HCT116 (cell line): ENCODE results near the gene COL10A1. TPM values are rescaled to one million over a fixed set of nuclear protein-coding genes. Genes with fewer than 3 reads are reported as not detected.

ENCODE experiments used
- ATAC-seq: fragments of 200-7000 bp; cut with Tn5 transposase; 2 replicates; pipeline ENCODE4 v1.9.1; 2020; ENCODE audit warnings: mild to moderate bottlenecking, moderate library complexity
- BruUV-seq: library from RNA; stranded (reverse); fragments of 400-500 nt; replicated peaks from 2 replicates; lab custom pipeline; 2021; lab: Mats Ljungman, UMichigan
- CTCF ChIA-PET: fragments of 300-600 bp; sonication (Branson Sonifier 250); formaldehyde crosslinking; loops from one replicate; lab custom pipeline; 2021; ENCODE audit warnings: antibody characterized with exemption; lab: Charles Lee
- POLR2A ChIA-PET: fragments of 300-600, 350-600 bp; sonication (Branson Sonifier 250); formaldehyde crosslinking; loops from one replicate; lab custom pipeline; 2021; ENCODE audit warnings: antibody characterized with exemption; lab: Charles Lee
- RAD21 ChIA-PET, 2 experiments: fragments of 300-600 bp; sonication (Branson Sonifier 250); formaldehyde crosslinking; loops; one replicate each; lab custom pipeline; 2023; ENCODE audit warnings: low total read pairs in 2 of 2; ENCODE audit not compliant: uncharacterized antibody in 2 of 2, unreplicated experiment in 2 of 2, low non-redundant PET in 1 of 2; lab: Charles Lee
- DNase-seq: peaks from one replicate; pipeline ENCODE4 v3.0.0-alpha.2; 2010; ENCODE audit warnings: low read depth, low spot score
- H2AFZ ChIP-seq: fragments of 200-600 bp; shearing (Covaris generic), sonication (generic); 2 replicates; pipeline ENCODE4 v1.6.1; 2017; ENCODE audit warnings: low read depth, mixed run types, mixed read lengths, antibody characterized with exemption, low read length; ENCODE audit not compliant: poor library complexity, severe bottlenecking
- H3K27ac ChIP-seq: 2 replicates; pipeline ENCODE4 v1.5.1; 2012; ENCODE audit warnings: low read depth, low read length
- H3K27me3 ChIP-seq: fragments of 200-600 bp; sonication (generic); 2 replicates; pipeline ENCODE4 v1.6.1; 2016; ENCODE audit warnings: mixed run types, low read length, mixed read lengths; ENCODE audit not compliant: insufficient read depth
- H3K36me3 ChIP-seq, 2 experiments: fragments of 200-500 bp in 1 of 2; fragments of 200-600 bp in 1 of 2; sonication (Bioruptor generic) in 1 of 2; sonication (generic) in 1 of 2; 2 replicates each; pipeline versions ENCODE4 v1.5.1 to v1.6.1; 2014 to 2016; ENCODE audit warnings: low read length in 2 of 2, inconsistent platforms in 1 of 2, mixed read lengths in 1 of 2, mixed run types in 1 of 2; ENCODE audit not compliant: insufficient read depth in 2 of 2, control insufficient read depth in 1 of 2
- H3K4me1 ChIP-seq, 2 experiments: fragments of 200-600 bp in 1 of 2; sonication (generic) in 1 of 2; 2 replicates each; pipeline versions ENCODE4 v1.5.1 to v1.6.1; 2012 to 2017; ENCODE audit warnings: low read length in 2 of 2, inconsistent platforms in 1 of 2, mild to moderate bottlenecking in 1 of 2, mixed read lengths in 1 of 2, mixed run types in 1 of 2, moderate library complexity in 1 of 2; ENCODE audit not compliant: insufficient read depth in 2 of 2, control insufficient read depth in 1 of 2
- H3K4me2 ChIP-seq: fragments of 200-600 bp; sonication (generic); 2 replicates; pipeline ENCODE4 v1.6.1; 2017; ENCODE audit warnings: mixed run types, low read length, mixed read lengths
- H3K4me3 ChIP-seq, 2 experiments: fragments of 200-600 bp in 1 of 2; sonication (generic) in 1 of 2; replicated peaks in 1 of 2; 2 replicates each; pipeline ENCODE4 v1.5.1; 2011 to 2016; ENCODE audit warnings: low read length in 2 of 2, control low read depth in 1 of 2, low read depth in 1 of 2, mild to moderate bottlenecking in 1 of 2, mixed read lengths in 1 of 2, mixed run types in 1 of 2
- H3K79me2 ChIP-seq: fragments of 200-600 bp; sonication (generic); 2 replicates; pipeline ENCODE4 v1.6.1; 2017; ENCODE audit warnings: mild to moderate bottlenecking, mixed run types, low read length, moderate library complexity, mixed read lengths; ENCODE audit not compliant: insufficient read depth
- H3K9ac ChIP-seq: fragments of 200-600 bp; sonication (generic); 2 replicates; pipeline ENCODE4 v1.6.1; 2016; ENCODE audit warnings: low read length, mixed read lengths
- H3K9me2 ChIP-seq: fragments of 200-600 bp; sonication (generic), shearing (Covaris generic); 2 replicates; pipeline ENCODE4 v1.6.1; 2017; ENCODE audit warnings: mixed run types, mild to moderate bottlenecking, moderate library complexity; ENCODE audit not compliant: insufficient read depth
- H3K9me3 ChIP-seq, 2 experiments: fragments of 200-500 bp in 1 of 2; fragments of 200-600 bp in 1 of 2; sonication (Bioruptor generic) in 1 of 2; sonication (generic) in 1 of 2; 2 replicates each; pipeline ENCODE4 v1.6.1; 2014 to 2017; ENCODE audit warnings: low read length in 2 of 2, mixed read lengths in 2 of 2, inconsistent platforms in 1 of 2, low read depth in 1 of 2, mild to moderate bottlenecking in 1 of 2, mixed run types in 1 of 2, moderate library complexity in 1 of 2; ENCODE audit not compliant: control insufficient read depth in 1 of 2, insufficient read depth in 1 of 2
- H4K20me1 ChIP-seq: fragments of 200-600 bp; sonication (generic), shearing (Covaris generic); 2 replicates; pipeline ENCODE4 v1.6.1; 2017; ENCODE audit warnings: mixed run types, mild to moderate bottlenecking, moderate library complexity; ENCODE audit not compliant: insufficient read depth
- CBX3 ChIP-seq: IDR thresholded peaks from 2 replicates; pipeline ENCODE4 v1.6.1; 2012; ENCODE audit warnings: low read depth
- CEBPB ChIP-seq: IDR thresholded peaks from 2 replicates; pipeline ENCODE4 v1.6.1; 2012; ENCODE audit warnings: low read depth
- EGR1 ChIP-seq: IDR thresholded peaks from 2 replicates; pipeline ENCODE4 v1.6.1; 2012; ENCODE audit warnings: low read depth
- ELF1 ChIP-seq: IDR thresholded peaks from 2 replicates; pipeline ENCODE4 v1.6.1; 2012; ENCODE audit warnings: low read depth, borderline replicate concordance
- EZH2 ChIP-seq: fragments of 200-600 bp; sonication (generic); IDR thresholded peaks from 2 replicates; pipeline ENCODE4 v1.6.1; 2017; ENCODE audit warnings: antibody characterized with exemption, mixed run types
- FOSL1 ChIP-seq: IDR thresholded peaks from 2 replicates; pipeline ENCODE4 v1.6.1; 2012; ENCODE audit warnings: low read depth
- JUND ChIP-seq: IDR thresholded peaks from 2 replicates; pipeline ENCODE4 v1.6.1; 2012
- MAX ChIP-seq: IDR thresholded peaks from 2 replicates; pipeline ENCODE4 v1.6.1; 2012
- RAD21 ChIP-seq: IDR thresholded peaks from 2 replicates; pipeline ENCODE4 v1.6.1; 2012; ENCODE audit warnings: low read depth, mild to moderate bottlenecking
- REST ChIP-seq: IDR thresholded peaks from 2 replicates; pipeline ENCODE4 v1.6.1; 2012; ENCODE audit warnings: low read depth
- ZBTB33 ChIP-seq: IDR thresholded peaks from 2 replicates; pipeline ENCODE4 v1.6.1; 2011; ENCODE audit warnings: mild to moderate bottlenecking, low read length, moderate library complexity; ENCODE audit not compliant: insufficient replicate concordance; ENCODE audit errors: extremely low read depth
- intact Hi-C: fragments of 100-400 bp; cut with micrococcal nuclease; formaldehyde crosslinking; loops from 2 replicates; pipeline ENCODE4 v1.10.0; 2022
- total RNA-seq: library from RNA; stranded (reverse); gene quantifications from one replicate; pipeline ENCODE4 v1.2.1, GENCODE V29; 2021; ENCODE audit not compliant: unreplicated experiment

The COL10A1 gene
- total RNA-seq, 1 experiment from 2014 or later: not detected

GRCh38 chr6:116087437-116088027, 38.4 kb downstream of the COL10A1 start:
- H3K4me2 ChIP-seq: no peak overlapping the region
- H3K27me3 ChIP-seq: no peaks in the 10 kb centered on the region
- H2AFZ ChIP-seq: no peak overlapping the region
- H4K20me1 ChIP-seq: no peaks in the 10 kb centered on the region
- no peak overlapping the region for H3K4me3 ChIP-seq
- H3K27ac ChIP-seq: no peak overlapping the region
- CTCF ChIA-PET: no interaction called here
- no peaks in the 10 kb centered on the region for H3K79me2 ChIP-seq
- intact Hi-C loops: no loop called here
- no peak for DNase-seq
- POLR2A ChIA-PET: interaction anchor here (2.7 kb wide), 1 partner anchor 13 kb away, joined by 8 read pairs; the partner anchor contains the start of gene NT5DC1
- H3K9me3 ChIP-seq: no peaks in the 10 kb centered on the region
- H3K36me3 ChIP-seq: no peaks in the 10 kb centered on the region
- no peak for TF ChIP-seq ELF1
- TF ChIP-seq REST: no peak
- TF ChIP-seq JUND: no peak
- TF ChIP-seq EZH2: no peak
- no peak for TF ChIP-seq RAD21
- no peak for TF ChIP-seq ZBTB33
- no peak for TF ChIP-seq MAX
- TF ChIP-seq CEBPB: no peak
- no peak for TF ChIP-seq FOSL1
- no peak for TF ChIP-seq CBX3
- TF ChIP-seq EGR1: no peak
- ATAC-seq: no peak
- no peaks in the 10 kb centered on the region for H3K4me1 ChIP-seq
- no TSS peak for BruUV-seq
- H3K9ac ChIP-seq: no peak overlapping the region
- RAD21 ChIA-PET: no interaction called here
- no peaks in the 10 kb centered on the region for H3K9me2 ChIP-seq
